ENCODE data around the gene BTBD1.

- TF ChIP-seq CTCF (IDR thresholded peaks at IDR 0.05) (peak in 1 of 5 experiments; percentile 12), EP300 (IDR thresholded peaks at IDR 0.05) (peak in 1 of 2 donors; percentile 53)
Measured at GRCh38 chr15:83092309-83092976, 25.4 kb upstream of the BTBD1 start.
